ENCODE measurements around the gene CLCN6. TPM values are rescaled to one million over a fixed set of nuclear protein-coding genes. Genes with fewer than 3 reads are reported as not detected.

The CLCN6 gene
- total and polyA plus RNA-seq, 4 donors = 16.5 to 49.3 (median 27.0) TPM

- H3K27ac ChIP-seq (ENCODE audit: low read depth, low read length) = no peak overlapping the region
Measured at GRCh38 chr1:11786168-11786567, 19.8 kb upstream of the CLCN6 start.

GRCh38 chr1:11787251-11787803 is 18.7 kb upstream of the CLCN6 start:
- peaks cover 46% of the 10 kb centered on the region for H3K4me1 ChIP-seq (ENCODE audit: control insufficient read depth, insufficient read depth, low read length)
- 24% methylated on average over 14 of the region's 16 CpGs for WGBS (ENCODE audit: insufficient coverage)

More at GRCh38 chr1:11786168-11786567, 19.8 kb upstream of the CLCN6 start:
- Histone ChIP-seq H3K4me1 (ENCODE audit: control insufficient read depth, insufficient read depth, low read length) (peaks cover 42% of the 10 kb centered on the region), H3K36me3 (ENCODE audit: control insufficient read depth, insufficient read depth, low read length) (peaks cover 38% of the 10 kb centered on the region), H3K9me3 (ENCODE audit: control insufficient read depth, insufficient read depth, low read length) (no peaks in the 10 kb centered on the region), H3K27me3 (ENCODE audit: control insufficient read depth, insufficient read depth, low read length) (no peaks in the 10 kb centered on the region), H3K4me3 (ENCODE audit: low read depth, low read length) (no peak overlapping the region)
- DNase-seq (ENCODE audit: low read depth in 4 of 6, low spot score in 6 of 6) = no peak
- 80% methylated on average over 1 of the region's 5 CpGs for WGBS (ENCODE audit: insufficient coverage)

GRCh38 chr1:11787804-11788436 is 18.1 kb upstream of the CLCN6 start:
- no peaks in the 10 kb centered on the region for H3K9me3 ChIP-seq (ENCODE audit: control insufficient read depth, insufficient read depth, low read length)
- WGBS (ENCODE audit: insufficient coverage) = 79% methylated on average over 14 of the region's 14 CpGs
- peak overlapping the region; percentile 80 for H3K27ac ChIP-seq (ENCODE audit: low read depth, low read length)
- H3K4me1 ChIP-seq (ENCODE audit: control insufficient read depth, insufficient read depth, low read length) = peaks cover 46% of the 10 kb centered on the region
- peak overlapping the region; percentile 2 for H3K4me3 ChIP-seq (ENCODE audit: low read depth, low read length)
- H3K27me3 ChIP-seq (ENCODE audit: control insufficient read depth, insufficient read depth, low read length) = no peaks in the 10 kb centered on the region
- H3K36me3 ChIP-seq (ENCODE audit: control insufficient read depth, insufficient read depth, low read length) = peaks cover 53% of the 10 kb centered on the region
- no peak for DNase-seq (ENCODE audit: low read depth in 4 of 6, low spot score in 6 of 6)

More at GRCh38 chr1:11787251-11787803, 18.7 kb upstream of the CLCN6 start:
- Histone ChIP-seq H3K36me3 (ENCODE audit: control insufficient read depth, insufficient read depth, low read length) (peaks cover 48% of the 10 kb centered on the region), H3K9me3 (ENCODE audit: control insufficient read depth, insufficient read depth, low read length) (no peaks in the 10 kb centered on the region), H3K27ac (ENCODE audit: low read depth, low read length) (peak overlapping the region; percentile 80), H3K4me3 (ENCODE audit: low read depth, low read length) (peak overlapping the region; percentile 2), H3K27me3 (ENCODE audit: control insufficient read depth, insufficient read depth, low read length) (no peaks in the 10 kb centered on the region)
- peak in 2 of 6 donors; percentile 17 to 66 for DNase-seq (ENCODE audit: low read depth in 4 of 6, low spot score in 6 of 6)

- Histone ChIP-seq H3K36me3 (ENCODE audit: control insufficient read depth, insufficient read depth, low read length) (peaks cover 58% of the 10 kb centered on the region), H3K4me3 (ENCODE audit: low read depth, low read length) (no peak overlapping the region), H3K27me3 (ENCODE audit: control insufficient read depth, insufficient read depth, low read length) (no peaks in the 10 kb centered on the region), H3K9me3 (ENCODE audit: control insufficient read depth, insufficient read depth, low read length) (no peaks in the 10 kb centered on the region), H3K27ac (ENCODE audit: low read depth, low read length) (no peak overlapping the region), H3K4me1 (ENCODE audit: control insufficient read depth, insufficient read depth, low read length) (peaks cover 46% of the 10 kb centered on the region)
- DNase-seq (ENCODE audit: low read depth in 4 of 6, low spot score in 6 of 6) = no peak
- WGBS (ENCODE audit: insufficient coverage) = 92% methylated on average over 11 of the region's 14 CpGs
Measured at GRCh38 chr1:11788549-11789053, 17.4 kb upstream of the CLCN6 start.

- Histone ChIP-seq H3K9me3 (ENCODE audit: control insufficient read depth, insufficient read depth, low read length) (no peaks in the 10 kb centered on the region), H3K4me1 (ENCODE audit: control insufficient read depth, insufficient read depth, low read length) (peaks cover 42% of the 10 kb centered on the region), H3K27ac (ENCODE audit: low read depth, low read length) (peak overlapping the region; percentile 43), H3K4me3 (ENCODE audit: low read depth, low read length) (no peak overlapping the region), H3K36me3 (ENCODE audit: control insufficient read depth, insufficient read depth, low read length) (peaks cover 66% of the 10 kb centered on the region), H3K27me3 (ENCODE audit: control insufficient read depth, insufficient read depth, low read length) (no peaks in the 10 kb centered on the region)
- no peak for DNase-seq (ENCODE audit: low read depth in 4 of 6, low spot score in 6 of 6)
- WGBS (ENCODE audit: insufficient coverage) = 69% methylated on average over 9 of the region's 13 CpGs
Measured at GRCh38 chr1:11789126-11790067, 16.6 kb upstream of the CLCN6 start.

- peak overlapping the region; percentile 57 for H3K27ac ChIP-seq (ENCODE audit: low read depth, low read length)
- peaks cover 75% of the 10 kb centered on the region for H3K36me3 ChIP-seq (ENCODE audit: control insufficient read depth, insufficient read depth, low read length)
- H3K9me3 ChIP-seq (ENCODE audit: control insufficient read depth, insufficient read depth, low read length) = no peaks in the 10 kb centered on the region
- H3K4me3 ChIP-seq (ENCODE audit: low read depth, low read length) = no peak overlapping the region
- H3K27me3 ChIP-seq (ENCODE audit: control insufficient read depth, insufficient read depth, low read length) = no peaks in the 10 kb centered on the region
- DNase-seq (ENCODE audit: low read depth in 4 of 6, low spot score in 6 of 6) = no peak
- H3K4me1 ChIP-seq (ENCODE audit: control insufficient read depth, insufficient read depth, low read length) = peaks cover 34% of the 10 kb centered on the region
- 93% methylated on average over 20 of the region's 20 CpGs for WGBS (ENCODE audit: insufficient coverage)
Measured at GRCh38 chr1:11790101-11790879, 15.7 kb upstream of the CLCN6 start.

- Histone ChIP-seq H3K9me3 (ENCODE audit: control insufficient read depth, insufficient read depth, low read length) (no peaks in the 10 kb centered on the region), H3K4me3 (ENCODE audit: low read depth, low read length) (no peak overlapping the region), H3K27ac (ENCODE audit: low read depth, low read length) (peak overlapping the region; percentile 52), H3K27me3 (ENCODE audit: control insufficient read depth, insufficient read depth, low read length) (no peaks in the 10 kb centered on the region), H3K36me3 (ENCODE audit: control insufficient read depth, insufficient read depth, low read length) (peaks cover 83% of the 10 kb centered on the region), H3K4me1 (ENCODE audit: control insufficient read depth, insufficient read depth, low read length) (peaks cover 31% of the 10 kb centered on the region)
- peak in 1 of 6 donors; percentile 79 for DNase-seq (ENCODE audit: low read depth in 4 of 6, low spot score in 6 of 6)
- 89% methylated on average over 17 of the region's 19 CpGs for WGBS (ENCODE audit: insufficient coverage)
Measured at GRCh38 chr1:11790880-11791715, 14.9 kb upstream of the CLCN6 start.

- Histone ChIP-seq H3K4me1 (ENCODE audit: control insufficient read depth, insufficient read depth, low read length) (peaks cover 27% of the 10 kb centered on the region), H3K27me3 (ENCODE audit: control insufficient read depth, insufficient read depth, low read length) (no peaks in the 10 kb centered on the region), H3K27ac (ENCODE audit: low read depth, low read length) (no peak overlapping the region), H3K9me3 (ENCODE audit: control insufficient read depth, insufficient read depth, low read length) (no peaks in the 10 kb centered on the region), H3K36me3 (ENCODE audit: control insufficient read depth, insufficient read depth, low read length) (peaks cover 91% of the 10 kb centered on the region), H3K4me3 (ENCODE audit: low read depth, low read length) (no peak overlapping the region)
- no peak for DNase-seq (ENCODE audit: low read depth in 4 of 6, low spot score in 6 of 6)
- 99% methylated on average over 8 of the region's 11 CpGs for WGBS (ENCODE audit: insufficient coverage)
Measured at GRCh38 chr1:11792106-11792505, 13.9 kb upstream of the CLCN6 start.

Measured in spinal cord (tissue), 10 donors.